ENCODE data around the gene ITIH3. TPM values are rescaled to one million over a fixed set of nuclear protein-coding genes. Genes with fewer than 3 reads are reported as not detected.

ITIH3 gene
- total RNA-seq, 4 donors from 2014 or later = 0.18 to 5.6 (median 1.2) TPM

- Histone ChIP-seq H3K4me3 (no peak overlapping the region), H3K36me3 (no peaks in the 10 kb centered on the region), H3K4me1 (no peaks in the 10 kb centered on the region), H3K27ac (no peak overlapping the region), H3K9me3 (no peaks in the 10 kb centered on the region), H3K27me3 (no peaks in the 10 kb centered on the region)
- 88% methylated on average over 3 of the region's 8 CpGs for WGBS
- no peak for DNase-seq (ENCODE audit: low spot score in 2 of 2)
- TF ChIP-seq EP300 (IDR thresholded peaks at IDR 0.05) (no peak), CTCF (IDR thresholded peaks at IDR 0.05) (no peak), POLR2AphosphoS5 (IDR thresholded peaks at IDR 0.05) (no peak), POLR2A (IDR thresholded peaks at IDR 0.05) (no peak)
Measured at GRCh38 chr3:52813810-52814209, 19.2 kb downstream of the ITIH3 start.

GRCh38 chr3:52816199-52816598 is 21.6 kb downstream of the ITIH3 start:
- DNase-seq (ENCODE audit: low spot score in 2 of 2) = no peak
- H3K4me3 ChIP-seq = no peak overlapping the region
- H3K9me3 ChIP-seq = no peaks in the 10 kb centered on the region
- no peaks in the 10 kb centered on the region for H3K36me3 ChIP-seq
- TF ChIP-seq POLR2AphosphoS5 (IDR thresholded peaks at IDR 0.05) = no peak
- TF ChIP-seq POLR2A (IDR thresholded peaks at IDR 0.05) = no peak
- no peak for TF ChIP-seq CTCF (IDR thresholded peaks at IDR 0.05)
- no peak for TF ChIP-seq EP300 (IDR thresholded peaks at IDR 0.05)
- H3K4me1 ChIP-seq = no peaks in the 10 kb centered on the region
- 94% methylated on average over 6 of the region's 6 CpGs for WGBS
- H3K27ac ChIP-seq = no peak overlapping the region
- no peaks in the 10 kb centered on the region for H3K27me3 ChIP-seq

- no peak overlapping the region for H3K4me3 ChIP-seq
- H3K27ac ChIP-seq = no peak overlapping the region
- H3K9me3 ChIP-seq = no peaks in the 10 kb centered on the region
- 90% methylated on average over 9 of the region's 10 CpGs for WGBS
- H3K4me1 ChIP-seq = no peaks in the 10 kb centered on the region
- no peak for TF ChIP-seq EP300 (IDR thresholded peaks at IDR 0.05)
- no peak for TF ChIP-seq POLR2AphosphoS5 (IDR thresholded peaks at IDR 0.05)
- TF ChIP-seq POLR2A (IDR thresholded peaks at IDR 0.05) = no peak
- TF ChIP-seq CTCF (IDR thresholded peaks at IDR 0.05) = no peak
- H3K36me3 ChIP-seq = no peaks in the 10 kb centered on the region
- DNase-seq (ENCODE audit: low spot score in 2 of 2) = no peak
- H3K27me3 ChIP-seq = no peaks in the 10 kb centered on the region
Measured at GRCh38 chr3:52816654-52817053, 22.1 kb downstream of the ITIH3 start.

GRCh38 chr3:52817221-52817620 is 22.6 kb downstream of the ITIH3 start:
- TF ChIP-seq POLR2A (IDR thresholded peaks at IDR 0.05) = no peak
- TF ChIP-seq POLR2AphosphoS5 (IDR thresholded peaks at IDR 0.05) = no peak
- TF ChIP-seq EP300 (IDR thresholded peaks at IDR 0.05) = no peak
- no peak for TF ChIP-seq CTCF (IDR thresholded peaks at IDR 0.05)
- H3K9me3 ChIP-seq = no peaks in the 10 kb centered on the region
- H3K4me1 ChIP-seq = no peaks in the 10 kb centered on the region
- no peaks in the 10 kb centered on the region for H3K36me3 ChIP-seq
- DNase-seq (ENCODE audit: low spot score in 2 of 2) = no peak
- no peak overlapping the region for H3K4me3 ChIP-seq
- no peak overlapping the region for H3K27ac ChIP-seq
- H3K27me3 ChIP-seq = no peaks in the 10 kb centered on the region
- WGBS = 98% methylated on average over 10 of the region's 10 CpGs

- no peak overlapping the region for H3K4me3 ChIP-seq
- H3K9me3 ChIP-seq = no peaks in the 10 kb centered on the region
- no peak for TF ChIP-seq POLR2A (IDR thresholded peaks at IDR 0.05)
- no peak for TF ChIP-seq CTCF (IDR thresholded peaks at IDR 0.05)
- TF ChIP-seq POLR2AphosphoS5 (IDR thresholded peaks at IDR 0.05) = no peak
- TF ChIP-seq EP300 (IDR thresholded peaks at IDR 0.05) = no peak
- no peak overlapping the region for H3K27ac ChIP-seq
- WGBS = 93% methylated on average over 4 of the region's 7 CpGs
- DNase-seq (ENCODE audit: low spot score in 2 of 2) = no peak
- H3K4me1 ChIP-seq = no peaks in the 10 kb centered on the region
- no peaks in the 10 kb centered on the region for H3K27me3 ChIP-seq
- H3K36me3 ChIP-seq = peaks cover 3% of the 10 kb centered on the region
Measured at GRCh38 chr3:52817860-52818259, 23.3 kb downstream of the ITIH3 start.

Data from suprapubic skin (tissue), 4 donors.